ENCODE results near the gene NTSR1.
A peak's percentile ranks its signal among the peaks of the same experiment; 100 is the strongest.

Gene NTSR1

DNA sequence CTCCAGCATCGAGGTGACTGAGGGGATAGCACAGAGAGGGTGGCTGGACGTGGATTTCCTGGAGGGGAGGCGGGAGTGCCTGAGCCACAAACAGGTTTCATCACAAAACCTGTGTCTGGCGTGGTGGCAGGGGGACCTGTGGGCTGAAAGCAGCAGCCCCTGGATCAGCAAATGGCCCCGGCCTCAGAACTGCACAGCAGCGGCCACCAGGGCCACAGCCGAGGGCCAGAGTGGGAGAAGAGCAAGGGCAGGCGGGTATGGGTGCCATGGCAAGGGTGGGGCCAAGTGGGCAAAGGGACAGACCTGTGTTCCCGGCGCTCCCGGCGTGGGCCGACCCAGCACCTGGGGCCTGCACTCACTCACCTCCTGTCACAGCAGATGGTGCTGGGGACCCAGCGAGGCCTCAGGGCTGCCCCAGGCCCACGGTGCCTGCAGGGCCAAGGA, 19.0 kb downstream of the NTSR1 start:
- no peak for DNase-seq

DNA sequence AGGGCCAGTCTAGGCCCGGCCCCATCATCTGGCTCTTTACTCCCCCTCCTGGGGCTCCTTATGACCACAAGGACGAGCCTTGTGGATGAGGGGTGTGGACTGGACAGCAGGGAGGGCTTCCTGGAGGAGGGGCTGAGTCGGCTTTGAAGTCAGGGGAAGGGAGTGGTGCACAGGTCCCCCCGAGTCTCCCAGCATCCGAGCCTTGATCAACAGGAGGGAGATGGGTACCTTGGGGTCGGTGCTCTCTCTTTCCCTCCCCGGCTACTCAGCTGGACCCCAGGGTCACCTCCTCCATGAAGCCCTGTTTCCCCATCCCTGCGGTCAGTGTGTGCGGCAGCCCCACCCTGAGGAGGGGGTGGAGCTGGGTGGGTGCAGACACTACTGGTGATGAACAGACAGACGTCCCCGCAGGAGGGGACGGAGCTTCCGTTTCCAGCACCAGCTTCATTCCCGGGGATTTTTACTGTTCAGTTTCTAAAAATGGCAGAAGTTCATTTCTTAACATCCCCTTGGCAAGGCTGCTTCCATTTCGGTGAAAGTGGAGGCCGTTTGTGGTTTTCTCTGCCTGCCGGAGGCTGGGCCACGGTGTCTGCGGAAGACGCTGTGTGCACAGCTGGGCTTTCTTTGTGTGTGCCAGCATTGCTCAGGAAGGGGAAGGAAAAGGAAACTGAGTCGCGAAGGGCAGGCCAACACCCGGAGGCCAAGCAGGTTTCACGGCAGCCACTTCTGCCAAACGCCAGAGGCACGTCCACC, 19.6 kb downstream of the NTSR1 start:
- no peak for DNase-seq

DNA sequence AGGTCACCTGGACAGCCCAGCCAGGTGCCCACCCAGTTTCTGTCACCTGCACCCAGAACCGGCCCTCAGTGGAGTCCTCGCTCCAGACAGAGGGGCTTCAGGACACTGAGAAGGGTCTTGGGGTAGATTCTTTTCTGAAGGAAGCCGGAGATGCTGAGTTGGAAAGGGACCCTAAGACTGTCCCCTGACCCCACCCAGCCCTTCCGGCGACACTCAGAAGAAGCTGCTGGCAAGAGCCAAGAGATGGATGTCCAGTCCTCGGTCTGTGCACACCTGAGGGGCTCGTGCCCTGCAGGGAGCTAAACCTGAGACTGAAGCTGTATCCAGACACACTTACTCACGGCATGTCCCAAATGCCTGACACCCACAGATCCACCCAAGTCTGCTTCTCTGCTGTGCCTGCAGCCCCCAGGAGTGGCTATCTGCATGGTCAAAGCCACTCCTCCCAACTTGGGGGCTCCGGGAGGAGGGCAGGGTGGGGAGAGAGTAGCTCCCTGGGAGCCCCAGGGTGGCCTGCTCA, 20.2 kb downstream of the NTSR1 start:
- no peak for DNase-seq

DNA sequence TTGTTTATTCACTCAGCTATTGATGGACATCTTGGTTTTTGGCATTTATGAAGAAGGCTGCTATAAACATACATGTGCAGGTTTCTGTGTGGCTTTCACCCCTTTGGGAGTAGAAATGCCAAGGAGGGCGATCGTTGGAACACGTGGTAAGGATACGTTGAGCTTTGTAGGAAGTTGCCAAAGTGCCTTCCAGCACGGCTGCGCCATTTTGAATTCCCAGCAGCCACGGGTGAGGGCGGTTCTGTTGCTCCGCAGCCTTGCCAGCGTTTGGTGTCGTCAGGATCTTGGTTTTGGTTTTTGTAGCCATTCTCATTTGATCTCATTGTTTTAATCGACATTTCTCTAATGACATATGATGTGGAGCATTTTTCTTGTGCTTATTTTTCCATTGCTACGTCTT, 21.8 kb downstream of the NTSR1 start:
- no peak for DNase-seq

DNA sequence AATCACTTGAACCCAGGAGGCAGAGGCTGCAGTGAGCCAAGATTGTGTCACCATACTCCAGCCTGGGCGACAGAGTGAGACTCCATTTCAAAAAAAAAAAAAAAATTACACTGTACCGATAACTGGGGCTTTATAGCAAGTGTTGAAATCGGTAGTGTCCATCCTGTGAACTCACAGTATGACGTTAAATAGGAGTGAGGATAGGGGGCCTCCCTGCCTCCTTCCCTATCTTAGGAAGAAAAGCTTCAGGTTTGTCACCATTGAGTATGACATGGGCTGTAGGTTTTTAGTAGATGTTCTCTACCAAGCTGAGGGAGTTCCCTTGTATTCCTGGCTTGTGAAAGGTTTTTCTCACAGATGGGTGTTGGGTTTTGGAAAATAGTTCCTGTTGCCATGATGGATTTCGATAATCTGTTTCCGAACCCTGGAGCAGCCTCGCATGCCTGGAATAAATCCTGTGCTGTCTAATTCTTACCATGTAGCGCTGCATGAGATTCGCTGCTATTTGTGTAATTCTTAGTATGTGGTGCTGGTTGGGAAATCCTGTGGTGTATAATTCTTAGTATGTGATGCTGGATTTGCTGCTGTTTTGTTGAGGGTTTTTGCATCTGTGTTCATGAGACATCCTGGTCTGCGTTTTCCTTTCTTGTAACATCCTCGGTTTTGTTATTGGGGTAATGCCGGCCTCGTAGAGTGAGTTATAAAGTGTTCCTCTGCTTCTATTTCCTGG, 23.6 kb downstream of the NTSR1 start:
- DNase-seq: no peak

DNA sequence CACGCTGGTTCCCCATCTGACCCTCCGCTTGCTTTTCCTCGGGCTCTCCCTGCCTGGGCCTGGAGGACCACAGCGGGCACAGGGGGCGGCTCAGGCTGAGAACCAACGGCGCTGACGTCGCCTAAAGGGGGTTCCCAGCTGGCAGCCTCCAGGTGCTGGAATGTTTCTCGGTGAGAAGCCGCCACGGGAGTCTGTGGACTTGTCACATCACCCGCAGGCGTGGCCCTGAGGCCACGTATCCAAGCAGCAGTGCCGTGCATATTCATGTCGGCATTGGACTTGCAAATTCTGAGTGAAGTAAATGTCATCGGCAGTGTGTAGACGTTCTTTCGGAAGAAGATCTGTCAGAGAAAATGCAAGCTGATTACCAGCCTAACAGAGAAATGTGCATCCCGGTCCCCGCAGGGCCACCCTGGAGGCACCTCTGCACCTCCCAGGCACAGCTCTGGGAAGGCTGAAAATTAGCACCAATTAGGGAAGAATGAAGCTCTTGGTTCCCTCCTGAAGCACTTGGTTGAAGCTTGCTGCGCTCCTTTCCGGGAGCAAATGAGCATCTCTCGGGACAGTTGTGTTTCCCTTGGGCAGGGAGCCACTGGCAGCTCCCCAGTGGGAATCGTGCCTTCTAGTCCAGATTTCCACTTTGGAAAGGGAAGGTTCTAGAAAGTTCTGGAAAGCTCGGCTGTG, 24.3 kb downstream of the NTSR1 start:
- DNase-seq: no peak

DNA sequence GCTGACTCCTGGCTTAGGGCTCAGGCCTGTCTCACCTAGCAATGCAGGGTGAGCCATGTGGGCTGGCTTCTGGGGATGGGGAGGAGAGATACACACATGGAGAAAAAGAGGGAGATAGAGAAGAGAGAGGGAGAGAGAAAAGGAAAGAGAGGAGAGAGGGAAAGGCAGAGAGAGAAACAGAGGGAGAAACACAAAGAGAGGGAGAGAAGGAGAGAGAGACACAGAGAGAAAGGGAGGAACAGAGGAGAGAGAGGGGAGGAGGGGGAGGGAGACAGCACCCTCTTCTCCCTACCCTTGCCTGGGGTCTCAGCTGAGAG, 24.8 kb downstream of the NTSR1 start:
- no peak for DNase-seq

DNA sequence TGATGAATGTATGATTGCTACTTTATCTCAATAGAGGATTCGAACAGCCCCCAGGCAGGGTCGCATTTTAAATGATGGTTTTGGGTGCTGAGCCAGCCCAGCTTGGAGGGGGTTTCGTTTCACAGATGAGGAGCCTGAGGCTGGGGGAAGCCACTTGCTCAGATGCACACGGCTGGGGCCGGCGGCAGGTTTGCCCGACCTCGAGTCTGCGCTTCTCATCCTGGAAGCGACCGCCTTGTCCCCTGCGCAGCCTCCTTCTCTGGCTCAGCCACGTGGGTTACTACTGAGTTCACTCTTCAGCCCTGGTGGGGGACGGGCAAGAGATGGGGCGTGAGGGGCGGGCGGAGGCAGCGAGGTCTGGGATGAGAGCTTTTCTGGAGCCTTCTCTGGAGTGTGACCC, 25.3 kb downstream of the NTSR1 start:
- no peak for DNase-seq

DNA sequence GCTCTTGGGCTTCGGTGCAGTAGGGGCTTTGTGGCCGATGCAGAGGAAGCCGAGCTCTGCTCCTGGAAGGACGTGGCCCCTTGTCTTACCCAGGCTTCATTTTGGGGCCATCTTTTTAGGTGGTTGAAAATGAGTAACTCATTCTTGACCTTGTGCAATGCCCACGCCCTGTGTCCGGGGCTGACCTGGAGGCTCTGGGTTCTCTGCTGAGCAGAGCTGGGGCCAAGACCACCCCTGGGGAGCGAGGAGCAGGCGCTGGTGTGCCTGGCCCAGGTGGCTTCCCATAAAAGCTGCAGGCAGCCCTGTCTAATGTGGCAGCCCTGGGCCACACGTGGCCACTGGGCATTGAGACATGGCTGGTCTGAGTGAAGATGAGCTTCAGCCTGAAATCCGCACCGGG, 25.7 kb downstream of the NTSR1 start:
- no peak for DNase-seq

DNA sequence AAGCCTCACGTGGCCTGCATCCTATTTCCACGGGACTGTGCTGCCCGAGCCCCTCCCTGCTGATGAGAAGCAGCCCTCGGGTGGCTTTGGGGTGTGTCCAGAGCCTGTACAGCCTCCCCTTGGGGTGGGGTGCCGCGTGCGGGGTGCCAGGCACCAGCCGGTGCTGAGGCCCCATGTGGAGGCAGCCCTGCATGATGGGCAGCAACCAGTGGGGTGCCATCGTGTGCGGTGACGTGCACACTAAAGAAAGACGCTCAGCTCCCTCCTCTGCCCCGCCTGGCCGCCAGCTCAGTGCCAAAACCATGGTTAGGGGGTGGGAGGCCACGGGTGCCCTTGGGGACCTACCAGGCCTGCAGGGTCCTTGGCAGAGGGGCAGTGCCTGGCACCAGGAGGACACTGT, 26.2 kb downstream of the NTSR1 start:
- DNase-seq: no peak

DNA sequence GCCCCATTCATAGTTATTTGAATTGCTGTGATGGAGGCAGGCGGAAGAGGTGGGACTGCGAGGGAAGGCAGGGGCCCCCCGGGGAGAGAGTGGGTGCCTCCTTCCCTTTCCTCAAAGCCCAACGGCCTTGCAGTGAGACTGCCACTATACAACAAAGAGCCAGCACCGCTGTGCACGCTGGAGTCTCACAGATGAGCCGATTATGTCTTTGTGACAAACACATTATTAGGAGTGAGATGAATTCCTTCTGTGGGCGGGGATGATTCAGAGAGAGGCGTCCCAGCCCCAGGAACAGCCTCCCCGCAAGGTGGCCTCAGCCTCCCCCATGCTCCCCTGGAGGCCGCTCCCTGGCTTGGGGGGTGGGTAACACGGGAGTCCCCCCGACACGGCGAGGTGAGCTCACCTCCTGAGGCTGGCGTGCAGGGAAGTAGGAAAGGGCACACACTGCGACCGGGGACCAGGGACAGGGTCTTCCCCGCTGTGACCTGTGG, 26.7 kb downstream of the NTSR1 start:
- no peak for DNase-seq

DNA sequence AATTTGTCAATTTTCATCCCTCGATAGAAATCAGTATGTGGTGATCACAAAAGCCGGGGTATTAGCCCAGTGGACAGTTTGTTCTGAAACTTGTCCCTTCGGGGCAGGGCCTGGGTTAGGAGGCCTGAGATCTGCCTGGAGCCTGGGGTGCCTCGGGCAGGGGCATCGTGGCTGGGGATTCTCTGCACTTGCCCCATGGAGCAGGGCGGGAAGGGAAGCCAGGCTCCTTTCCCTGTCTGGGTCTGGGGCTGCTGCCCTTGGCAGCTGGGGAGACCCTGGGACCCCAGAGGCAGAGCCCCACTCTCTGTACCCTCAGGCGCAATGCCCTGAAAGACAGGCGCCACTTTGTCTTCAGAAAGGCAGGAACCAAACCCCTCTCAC, 27.4 kb downstream of the NTSR1 start:
- no peak for DNase-seq

DNA sequence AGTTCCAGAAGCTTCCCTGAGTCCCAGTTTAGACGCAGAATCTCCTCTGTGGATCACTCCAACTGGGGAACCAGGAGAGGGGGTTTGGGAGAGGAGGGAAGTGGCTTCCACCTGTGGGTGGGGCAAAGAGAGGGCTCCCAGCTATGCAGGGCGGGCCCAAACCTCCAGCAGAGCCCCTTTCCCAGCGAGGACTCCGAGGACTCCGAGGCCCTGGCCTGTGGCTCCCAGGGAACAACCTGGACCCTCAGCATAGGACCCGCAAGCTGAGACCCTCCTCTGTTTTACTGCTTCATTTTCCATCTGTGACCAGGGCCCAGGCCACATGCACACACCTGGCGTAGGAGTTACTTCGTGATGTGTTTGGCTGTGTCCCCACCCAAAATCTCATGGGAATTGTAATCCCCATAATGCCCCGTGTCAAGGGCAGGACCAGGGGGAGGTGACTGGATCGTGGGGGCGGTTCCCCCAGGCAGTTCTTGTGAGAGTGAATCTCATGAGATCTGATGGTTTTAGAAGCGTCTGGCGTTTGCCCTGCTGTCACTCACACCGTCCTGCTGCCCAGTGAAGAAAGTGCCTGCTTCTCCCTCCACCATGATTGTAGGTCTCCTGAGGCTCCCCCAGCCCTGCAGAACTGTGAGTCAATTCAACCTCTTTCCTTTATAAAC, 27.9 kb downstream of the NTSR1 start:
- DNase-seq: no peak

DNA sequence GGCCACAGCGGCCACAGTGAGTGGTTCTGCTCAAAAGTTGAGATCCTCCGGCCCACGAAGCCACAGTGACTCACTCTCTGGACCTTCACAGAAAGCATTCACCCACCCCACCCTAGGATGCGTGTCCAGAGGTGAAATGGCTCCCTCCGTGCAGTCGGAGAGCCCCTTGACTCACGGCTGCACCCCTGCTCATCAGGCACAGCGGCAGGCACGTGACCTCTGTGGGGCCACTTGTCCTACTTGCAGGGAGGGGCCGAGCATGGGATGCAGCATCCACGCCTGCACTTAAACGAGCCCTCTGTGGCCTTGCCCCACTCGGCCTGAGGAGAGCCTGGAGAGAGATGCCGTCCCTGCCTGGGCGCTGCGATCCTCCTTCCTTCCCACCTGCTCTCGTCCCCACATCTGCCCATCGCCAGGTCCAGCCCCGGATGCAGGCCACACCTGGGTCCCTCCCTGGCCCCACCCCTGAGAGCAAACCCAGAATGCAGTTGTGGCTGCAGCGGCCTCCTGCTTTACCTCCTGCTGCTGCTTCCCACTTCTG, 28.7 kb downstream of the NTSR1 start:
- no peak for DNase-seq

DNA sequence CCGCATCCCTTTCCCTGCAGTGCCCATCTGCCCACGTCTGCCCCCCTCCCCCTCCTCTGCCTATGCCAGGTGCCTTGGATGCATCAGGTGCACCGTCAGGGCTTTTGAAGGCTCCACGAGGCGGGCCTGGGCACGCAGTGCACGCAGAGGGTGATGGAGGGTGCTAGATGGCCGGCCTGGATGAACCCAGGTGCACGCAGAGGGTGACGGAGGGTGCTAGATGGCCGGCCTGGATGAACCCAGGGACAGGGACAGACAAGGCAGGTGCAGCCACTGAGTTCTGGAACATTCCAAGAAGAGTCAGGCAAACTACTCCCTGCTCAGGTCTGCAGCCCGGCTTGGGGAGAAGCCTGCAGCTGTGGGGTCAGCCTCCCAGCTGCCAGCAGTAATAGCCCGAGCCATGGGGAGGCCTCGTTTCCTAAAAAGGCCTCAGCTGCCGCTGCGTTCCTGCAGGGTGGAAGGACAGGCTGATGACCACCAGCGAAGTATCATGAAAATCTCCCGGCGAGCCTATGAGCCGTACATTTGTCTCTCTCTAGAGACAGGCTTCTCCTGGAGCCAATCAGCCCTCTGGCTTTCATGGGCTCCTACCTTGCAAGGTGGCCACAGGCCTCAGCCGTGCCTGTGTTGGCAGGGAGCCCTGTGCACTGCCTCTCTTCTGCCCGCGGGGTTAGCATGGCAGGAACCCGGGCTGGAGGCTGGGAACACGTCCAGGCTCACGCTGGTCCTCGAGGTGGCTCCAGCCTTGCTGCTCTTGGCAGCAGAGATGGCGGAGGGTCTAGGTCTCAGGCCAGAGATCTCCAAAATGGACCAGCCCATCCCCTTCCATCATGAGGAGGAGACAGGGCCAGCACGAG, 29.6 kb downstream of the NTSR1 start:
- no peak for DNase-seq

DNA sequence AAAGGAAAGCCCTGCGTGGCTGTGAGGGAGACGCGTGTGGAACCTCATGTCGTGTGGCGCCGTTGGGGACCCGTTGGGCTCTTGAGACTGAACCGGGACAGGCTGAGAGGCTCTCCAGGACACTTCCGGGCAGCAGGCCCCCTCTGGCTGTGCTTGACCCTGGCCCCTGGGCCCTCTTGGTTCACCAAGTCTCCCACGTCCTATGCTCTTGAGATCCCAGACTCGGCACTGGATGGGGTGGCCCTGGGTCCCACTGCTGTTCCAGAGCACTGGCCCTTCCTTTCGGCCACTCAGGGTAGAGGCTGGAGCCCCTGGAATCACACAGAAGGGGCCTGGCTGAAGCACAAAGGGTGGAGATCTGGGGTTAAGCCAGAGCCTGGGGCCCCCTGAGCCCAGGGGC, 30.4 kb downstream of the NTSR1 start:
- DNase-seq: no peak

DNA sequence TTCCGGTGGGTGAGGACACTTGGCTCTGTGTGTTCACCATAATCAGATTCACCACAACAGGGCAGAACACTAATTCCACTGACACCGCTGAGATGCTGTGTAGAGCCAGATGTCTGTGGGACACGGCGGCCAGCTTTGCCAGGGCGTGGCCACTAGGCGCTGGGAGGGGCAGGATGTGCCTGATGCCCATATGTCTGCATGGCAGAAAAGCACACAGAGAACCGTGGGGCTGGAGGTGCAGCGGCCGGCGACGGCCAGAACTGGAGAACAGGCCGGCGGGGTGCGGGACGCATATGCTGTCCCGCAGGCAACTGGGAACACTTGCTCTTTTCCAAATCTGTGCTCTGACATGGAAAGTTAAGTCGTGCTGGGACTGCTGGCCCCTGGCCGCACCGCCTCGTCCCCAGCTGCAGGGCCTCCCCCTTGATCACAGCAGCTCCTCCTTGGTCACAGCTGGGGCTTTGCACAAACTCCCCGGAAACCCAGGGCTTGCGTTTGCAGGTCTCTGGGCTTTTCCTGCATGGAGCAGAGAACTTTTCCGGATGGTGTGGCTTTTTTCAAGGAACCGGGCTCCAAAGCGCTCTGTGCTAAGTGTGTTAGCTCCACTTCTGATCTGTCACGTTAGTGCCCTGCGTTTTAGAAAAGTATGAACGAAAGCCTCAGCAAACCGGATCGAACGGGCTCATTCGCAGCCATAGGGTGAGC, 31.1 kb downstream of the NTSR1 start:
- peak in 1 of 2 donors; percentile 26 for DNase-seq

DNA sequence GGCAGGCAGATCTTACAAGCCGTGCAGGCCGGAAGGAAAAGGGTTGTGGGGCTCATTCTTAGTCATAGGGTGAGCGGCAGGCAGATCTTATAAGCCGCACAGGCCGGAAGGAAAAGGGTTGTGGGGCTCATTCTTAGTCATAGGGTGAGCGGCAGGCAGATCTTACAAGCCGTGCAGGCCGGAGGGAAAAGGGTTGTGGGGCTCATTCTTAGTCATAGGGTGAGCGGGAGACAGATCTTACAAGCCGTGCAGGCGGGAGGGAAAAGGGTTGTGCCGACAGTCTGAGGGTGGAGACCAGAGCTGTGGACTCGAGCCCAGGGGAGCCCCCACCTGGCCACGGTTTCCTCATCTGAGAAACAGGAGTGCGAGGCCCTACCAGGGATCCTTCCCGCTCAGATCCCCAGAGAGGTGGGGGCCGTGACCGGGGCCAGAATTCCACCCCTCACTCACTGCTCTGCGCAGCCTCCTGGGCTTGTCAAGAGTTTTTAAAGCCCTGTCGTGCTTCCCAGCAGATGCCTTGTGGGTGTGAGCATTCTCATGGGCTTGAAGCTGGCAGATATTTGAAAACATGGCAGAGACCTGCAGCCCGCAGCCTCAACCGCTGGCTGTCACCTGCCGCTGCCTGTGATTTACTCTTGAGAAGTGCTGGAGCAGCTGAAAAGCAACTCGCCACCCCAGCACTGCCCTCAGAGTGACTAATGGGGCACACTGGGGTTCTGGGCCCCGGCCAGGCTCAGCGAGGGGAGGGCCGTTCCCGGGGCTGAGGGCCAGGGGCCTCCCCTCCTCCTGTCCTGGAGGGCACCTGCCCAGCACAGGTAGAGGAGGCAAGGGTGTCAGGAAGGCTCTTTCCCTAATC, 31.9 kb downstream of the NTSR1 start:
- DNase-seq: peak; percentile 60 to 69

DNA sequence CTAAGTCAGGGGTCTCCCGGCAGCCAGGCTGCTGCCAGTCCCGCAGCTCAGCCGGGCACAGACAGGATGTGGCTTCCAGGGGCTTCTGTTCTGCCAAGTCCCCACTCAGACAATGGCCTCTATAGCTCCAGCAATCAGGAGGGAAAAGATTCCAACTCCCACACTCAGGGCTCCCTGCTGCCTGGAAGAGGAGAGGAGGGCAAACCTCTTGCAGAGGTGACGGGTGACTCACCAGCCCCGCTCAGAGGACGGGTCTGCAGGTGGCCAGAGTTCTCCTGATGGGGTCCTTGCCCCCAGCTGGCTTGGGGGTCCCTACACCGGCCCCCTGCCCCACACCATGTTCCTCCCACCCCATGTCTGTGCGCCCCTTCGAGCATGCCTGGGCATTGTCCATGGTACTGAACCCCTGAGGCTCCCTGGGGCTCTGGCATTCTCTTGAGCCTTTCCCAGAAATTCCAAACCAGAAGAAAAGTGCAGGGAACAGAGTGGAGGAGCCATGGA, 32.6 kb downstream of the NTSR1 start:
- DNase-seq: no peak

Data from stimulated activated CD4-positive, alpha-beta T cell treated with anti-CD3 and anti-CD28 coated beads, Interleukin-2, amount 100 ng/mL, for 48 hours (primary cell).